HCT116 (cell line): Measurements from ENCODE around the gene ZNF775.

Experiments
- CTCF ChIP-seq, 3 experiments: fragments of 200-600 bp in 1 of 3; sonication (generic) in 1 of 3; IDR thresholded peaks in 2 of 3; conservative IDR thresholded peaks in 1 of 3; 2 replicates each; pipeline ENCODE4 v1.5.1; 2012 to 2017; ENCODE audit warnings: low read depth in 2 of 3, low read length in 2 of 3, antibody characterized with exemption in 1 of 3, borderline replicate concordance in 1 of 3, control low read depth in 1 of 3, mild to moderate bottlenecking in 1 of 3, mixed read lengths in 1 of 3, mixed run types in 1 of 3, moderate library complexity in 1 of 3; ENCODE audit not compliant: insufficient read depth in 1 of 3
- POLR2A ChIP-seq: IDR thresholded peaks from 2 replicates; pipeline ENCODE4 v1.7.0; 2011; ENCODE audit warnings: borderline replicate concordance; ENCODE audit not compliant: insufficient read depth, insufficient read length; ENCODE audit errors: extremely low read depth
- POLR2AphosphoS5 ChIP-seq: IDR thresholded peaks from 2 replicates; pipeline ENCODE4 v1.6.1; 2011; ENCODE audit warnings: mild to moderate bottlenecking, low read depth, low read length, moderate library complexity
- RAD21 ChIP-seq: IDR thresholded peaks from 2 replicates; pipeline ENCODE4 v1.6.1; 2012; ENCODE audit warnings: low read depth, mild to moderate bottlenecking
- SRF ChIP-seq: IDR thresholded peaks from 2 replicates; pipeline ENCODE4 v1.6.1; 2012; ENCODE audit warnings: low read depth
- TF ChIP-seq, protein P1 (sequence below): IDR thresholded peaks from 2 replicates; pipeline ENCODE4 v1.6.1; 2012

GRCh38 chr7:150404172-150404804 lies 25.2 kb downstream of the ZNF775 start:
- no peak for TF ChIP-seq POLR2A
- no peak for TF ChIP-seq POLR2AphosphoS5
- TF ChIP-seq RAD21 = no peak
- no peak for TF ChIP-seq CTCF (IDR thresholded peaks at IDR 0.05 in 2 of 3, conservative IDR thresholded peaks at IDR 0.05 in 1 of 3; ENCODE audit: borderline replicate concordance in 1 of 3, insufficient read depth in 1 of 3, low read depth in 2 of 3, low read length in 2 of 3)
- TF ChIP-seq, protein P1, sequence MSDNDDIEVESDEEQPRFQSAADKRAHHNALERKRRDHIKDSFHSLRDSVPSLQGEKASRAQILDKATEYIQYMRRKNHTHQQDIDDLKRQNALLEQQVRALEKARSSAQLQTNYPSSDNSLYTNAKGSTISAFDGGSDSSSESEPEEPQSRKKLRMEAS = no peak
- no peak for TF ChIP-seq SRF
